ENCODE data around the gene WDR45B.

The WDR45B gene

GRCh38 chr17:82571855-82572254 lies 76.4 kb downstream of the WDR45B start:
- no peak overlapping the region for H3K27ac ChIP-seq
- H3K9ac ChIP-seq (ENCODE audit: insufficient read length) = no peak overlapping the region
- TF ChIP-seq FOXP2 (optimal IDR thresholded peaks at IDR 0.05; ENCODE audit: control extremely low read depth, extremely low read length, insufficient read depth) (no peak), EZH2 (IDR thresholded peaks at IDR 0.05) (no peak), POLR2AphosphoS5 (IDR thresholded peaks at IDR 0.05; ENCODE audit: borderline replicate concordance, low read depth, low read length) (no peak)
- DNase-seq (ENCODE audit: low read depth, low spot score) = no peak
- H3K4me3 ChIP-seq = no peak overlapping the region
- H3K36me3 ChIP-seq (ENCODE audit: insufficient read depth, low read length) = peaks cover 86% of the 10 kb centered on the region
- no peaks in the 10 kb centered on the region for H3K9me3 ChIP-seq (ENCODE audit: low read depth, low read length)

- Histone ChIP-seq H3K4me3 (no peak overlapping the region), H3K36me3 (ENCODE audit: insufficient read depth, low read length) (peaks cover 88% of the 10 kb centered on the region), H3K9me3 (ENCODE audit: low read depth, low read length) (no peaks in the 10 kb centered on the region), H3K9ac (ENCODE audit: insufficient read length) (no peak overlapping the region), H3K27ac (no peak overlapping the region)
- TF ChIP-seq FOXP2 (optimal IDR thresholded peaks at IDR 0.05; ENCODE audit: control extremely low read depth, extremely low read length, insufficient read depth) (no peak), POLR2AphosphoS5 (IDR thresholded peaks at IDR 0.05; ENCODE audit: borderline replicate concordance, low read depth, low read length) (no peak), EZH2 (IDR thresholded peaks at IDR 0.05) (no peak)
- no peak for DNase-seq (ENCODE audit: low read depth, low spot score)
These were observed 78.0 kb downstream of the WDR45B start for GRCh38 chr17:82570277-82570676.

GRCh38 chr17:82569621-82570020 lies 78.6 kb downstream of the WDR45B start:
- peaks cover 88% of the 10 kb centered on the region for H3K36me3 ChIP-seq (ENCODE audit: insufficient read depth, low read length)
- no peak overlapping the region for H3K9ac ChIP-seq (ENCODE audit: insufficient read length)
- H3K4me3 ChIP-seq = no peak overlapping the region
- no peak for DNase-seq (ENCODE audit: low read depth, low spot score)
- H3K9me3 ChIP-seq (ENCODE audit: low read depth, low read length) = no peaks in the 10 kb centered on the region
- no peak overlapping the region for H3K27ac ChIP-seq
- TF ChIP-seq FOXP2 (optimal IDR thresholded peaks at IDR 0.05; ENCODE audit: control extremely low read depth, extremely low read length, insufficient read depth) = no peak
- TF ChIP-seq EZH2 (IDR thresholded peaks at IDR 0.05) = no peak
- no peak for TF ChIP-seq POLR2AphosphoS5 (IDR thresholded peaks at IDR 0.05; ENCODE audit: borderline replicate concordance, low read depth, low read length)

GRCh38 chr17:82568997-82569393 lies 79.2 kb downstream of the WDR45B start:
- H3K4me3 ChIP-seq = no peak overlapping the region
- TF ChIP-seq EZH2 (IDR thresholded peaks at IDR 0.05) = no peak
- no peak for TF ChIP-seq POLR2AphosphoS5 (IDR thresholded peaks at IDR 0.05; ENCODE audit: borderline replicate concordance, low read depth, low read length)
- no peak for TF ChIP-seq FOXP2 (optimal IDR thresholded peaks at IDR 0.05; ENCODE audit: control extremely low read depth, extremely low read length, insufficient read depth)
- H3K9me3 ChIP-seq (ENCODE audit: low read depth, low read length) = no peaks in the 10 kb centered on the region
- peak overlapping the region; percentile 74 for H3K27ac ChIP-seq
- DNase-seq (ENCODE audit: low read depth, low spot score) = no peak
- peaks cover 86% of the 10 kb centered on the region for H3K36me3 ChIP-seq (ENCODE audit: insufficient read depth, low read length)
- H3K9ac ChIP-seq (ENCODE audit: insufficient read length) = no peak overlapping the region

- H3K36me3 ChIP-seq (ENCODE audit: insufficient read depth, low read length) = peaks cover 73% of the 10 kb centered on the region
- DNase-seq (ENCODE audit: low read depth, low spot score) = no peak
- no peak overlapping the region for H3K4me3 ChIP-seq
- H3K9me3 ChIP-seq (ENCODE audit: low read depth, low read length) = no peaks in the 10 kb centered on the region
- H3K27ac ChIP-seq = no peak overlapping the region
- no peak overlapping the region for H3K9ac ChIP-seq (ENCODE audit: insufficient read length)
- TF ChIP-seq EZH2 (IDR thresholded peaks at IDR 0.05) (no peak), POLR2AphosphoS5 (IDR thresholded peaks at IDR 0.05; ENCODE audit: borderline replicate concordance, low read depth, low read length) (no peak), FOXP2 (optimal IDR thresholded peaks at IDR 0.05; ENCODE audit: control extremely low read depth, extremely low read length, insufficient read depth) (no peak)
These were observed 81.0 kb downstream of the WDR45B start for GRCh38 chr17:82567286-82567685.

- H3K9ac ChIP-seq (ENCODE audit: insufficient read length) = no peak overlapping the region
- H3K27ac ChIP-seq = no peak overlapping the region; the same call in 1 of the 2 replicates
- H3K9me3 ChIP-seq (ENCODE audit: low read depth, low read length) = no peaks in the 10 kb centered on the region
- TF ChIP-seq FOXP2 (optimal IDR thresholded peaks at IDR 0.05; ENCODE audit: control extremely low read depth, extremely low read length, insufficient read depth) (no peak), POLR2AphosphoS5 (IDR thresholded peaks at IDR 0.05; ENCODE audit: borderline replicate concordance, low read depth, low read length) (no peak), EZH2 (IDR thresholded peaks at IDR 0.05) (no peak)
- peaks cover 64% of the 10 kb centered on the region for H3K36me3 ChIP-seq (ENCODE audit: insufficient read depth, low read length)
- no peak for DNase-seq (ENCODE audit: low read depth, low spot score)
- H3K4me3 ChIP-seq = no peak overlapping the region
These were observed 81.9 kb downstream of the WDR45B start for GRCh38 chr17:82566129-82566960.

- no peak overlapping the region for H3K4me3 ChIP-seq
These were observed 82.7 kb downstream of the WDR45B start for GRCh38 chr17:82565551-82565950.

More at GRCh38 chr17:82565551-82565950, 82.7 kb downstream of the WDR45B start:
- Histone ChIP-seq H3K9ac (ENCODE audit: insufficient read length) (no peak overlapping the region), H3K27ac (no peak overlapping the region), H3K36me3 (ENCODE audit: insufficient read depth, low read length) (peaks cover 56% of the 10 kb centered on the region), H3K9me3 (ENCODE audit: low read depth, low read length) (no peaks in the 10 kb centered on the region)
- no peak for DNase-seq (ENCODE audit: low read depth, low spot score)
- no peak for TF ChIP-seq FOXP2 (optimal IDR thresholded peaks at IDR 0.05; ENCODE audit: control extremely low read depth, extremely low read length, insufficient read depth)
- no peak for TF ChIP-seq EZH2 (IDR thresholded peaks at IDR 0.05)
- TF ChIP-seq POLR2AphosphoS5 (IDR thresholded peaks at IDR 0.05; ENCODE audit: borderline replicate concordance, low read depth, low read length) = no peak
